ENCODE data around the gene TGIF2. TPM values are rescaled to one million over a fixed set of nuclear protein-coding genes. Genes with fewer than 3 reads are reported as not detected.

TGIF2 gene
- total and polyA plus RNA-seq, 2 of the 8 experiments (the other 6 are each of a cell fraction or from before 2014, with no cell fraction given) = 49.7 to 76.7 TPM

GRCh38 chr20:36569847-36570429, 3.5 kb upstream of the TGIF2 start (continued):
- TF ChIP-seq TAF1 (IDR thresholded peaks at IDR 0.05; ENCODE audit: low read depth, low read length) (no peak), TEAD4 (IDR thresholded peaks at IDR 0.05; ENCODE audit: low read depth, low read length) (no peak), RAD21 (IDR thresholded peaks at IDR 0.05 in 1 of 2, conservative IDR thresholded peaks at IDR 0.05 in 1 of 2; ENCODE audit: low read depth in 2 of 2, low read length in 2 of 2) (no peak), KDM1A (IDR thresholded peaks at IDR 0.05; ENCODE audit: borderline replicate concordance, low read length) (no peak), EGR1 (IDR thresholded peaks at IDR 0.05; ENCODE audit: borderline replicate concordance, low read depth, low read length) (no peak), SUZ12 (IDR thresholded peaks at IDR 0.05; ENCODE audit: low read length) (no peak), CREB1 (IDR thresholded peaks at IDR 0.05) (no peak), NRF1 (IDR thresholded peaks at IDR 0.05; ENCODE audit: low read depth, low read length) (no peak)
